B cell (primary cell): Measurements from ENCODE around the gene GPR137. TPM values are rescaled to one million over a fixed set of nuclear protein-coding genes. Genes with fewer than 3 reads are reported as not detected.

ENCODE experiments used
- ATAC-seq: fragments of 200-7000 bp; cut with Tn5 transposase; one replicate; pipeline ENCODE4 v1.10.0; 2021; ENCODE audit warnings: low read depth, mild to moderate bottlenecking, moderate number of reproducible peaks, moderate library complexity
- CTCF ChIA-PET: fragments of 350-600 bp; sonication (Branson Sonifier 250); formaldehyde crosslinking; loops from one replicate; lab custom pipeline; 2021; ENCODE audit warnings: antibody characterized with exemption, inconsistent platforms; lab: Charles Lee
- POLR2A ChIA-PET: fragments of 350-600 bp; sonication (Branson Sonifier 250); formaldehyde crosslinking; loops from one replicate; lab custom pipeline; 2021; ENCODE audit warnings: antibody characterized with exemption; lab: Charles Lee
- DNase-seq: peaks from one replicate; pipeline ENCODE4 v3.0.0; 2013
- H2AFZ ChIP-seq: 2 replicates; pipeline ENCODE4 v1.6.1; 2012; ENCODE audit warnings: mild to moderate bottlenecking, low read depth, low read length; ENCODE audit not compliant: insufficient read depth, poor library complexity, severe bottlenecking
- H3K27ac ChIP-seq, 2 donors: 1 replicate in 1 of 2; 2 replicates in 1 of 2; pipeline ENCODE4 v1.5.1; 2012 to 2013; ENCODE audit warnings: low read length in 2 of 2, mild to moderate bottlenecking in 2 of 2, moderate library complexity in 1 of 2
- H3K27me3 ChIP-seq, 4 experiments: fragments of 200-600 bp in 1 of 4; sonication (generic) in 1 of 4; replicated peaks in 1 of 4; 1 replicate in 2 of 4; 2 replicates in 2 of 4; pipeline versions ENCODE4 v1.6.1 to v1.7.0; 2013 to 2016; ENCODE audit warnings: low read length in 3 of 4, mild to moderate bottlenecking in 2 of 4, mixed read lengths in 1 of 4, moderate library complexity in 1 of 4; ENCODE audit not compliant: insufficient read depth in 4 of 4, control insufficient read depth in 3 of 4; ENCODE audit errors: control extremely low read depth in 1 of 4
- H3K36me3 ChIP-seq, 2 experiments: replicated peaks in 1 of 2; 1 replicate in 1 of 2; 2 replicates in 1 of 2; pipeline versions ENCODE4 v1.6.1 to v1.7.1; 2013; ENCODE audit warnings: low read length in 1 of 2; ENCODE audit not compliant: insufficient read depth in 2 of 2, control insufficient read depth in 1 of 2; ENCODE audit errors: control extremely low read depth in 1 of 2, extremely low read depth in 1 of 2
- H3K4me1 ChIP-seq, 2 donors: fragments of 200-600 bp in 1 of 2; sonication (generic) in 1 of 2; 1 replicate in 1 of 2; 2 replicates in 1 of 2; pipeline versions ENCODE4 v1.5.1 to v1.6.1; 2013 to 2017; ENCODE audit warnings: low read length in 2 of 2; ENCODE audit not compliant: control insufficient read depth in 2 of 2, insufficient read depth in 2 of 2
- H3K4me2 ChIP-seq: replicated peaks from 2 replicates; pipeline ENCODE3; 2012; ENCODE audit warnings: mild to moderate bottlenecking, low read depth, low read length; ENCODE audit not compliant: poor library complexity, severe bottlenecking
- H3K4me3 ChIP-seq, 5 experiments: fragments of 200-600 bp in 1 of 5; sonication (generic) in 1 of 5; 1 replicate in 3 of 5; 2 replicates in 2 of 5; pipeline versions ENCODE4 v1.5.1 to v1.7.0; 2011 to 2016; ENCODE audit warnings: low read length in 4 of 5, mild to moderate bottlenecking in 4 of 5, low read depth in 2 of 5, control low read depth in 1 of 5, moderate library complexity in 1 of 5; ENCODE audit not compliant: insufficient read depth in 1 of 5; ENCODE audit errors: control extremely low read depth in 1 of 5, extremely low read depth in 1 of 5
- H3K79me2 ChIP-seq: fragments of 200-600 bp; sonication (generic); one replicate; pipeline ENCODE4 v1.6.0; 2016; ENCODE audit warnings: low read length; ENCODE audit not compliant: control insufficient read depth, insufficient read depth
- H3K9ac ChIP-seq: fragments of 200-600 bp; sonication (generic); 2 replicates; pipeline ENCODE4 v1.6.1; 2017; ENCODE audit warnings: mild to moderate bottlenecking, low read length, moderate library complexity
- H3K9me3 ChIP-seq, 3 donors: one replicate each; pipeline versions ENCODE4 v1.6.1 to v1.7.1; 2013; ENCODE audit warnings: low read length in 2 of 3; ENCODE audit not compliant: control insufficient read depth in 2 of 3, insufficient read depth in 1 of 3; ENCODE audit errors: control extremely low read depth in 1 of 3
- H4K20me1 ChIP-seq: 2 replicates; pipeline ENCODE4 v1.6.0; 2012; ENCODE audit warnings: mild to moderate bottlenecking, low read length; ENCODE audit not compliant: insufficient read depth, control insufficient read depth, poor library complexity, severe bottlenecking
- H3K27ac Mint-ChIP-seq: one replicate; pipeline ENCODE4 v1.8.0; 2021; ENCODE audit warnings: mixed read lengths
- H3K27me3 Mint-ChIP-seq: one replicate; pipeline ENCODE4 v1.8.0; 2021; ENCODE audit warnings: mixed read lengths
- H3K4me1 Mint-ChIP-seq: one replicate; pipeline ENCODE4 v1.8.0; 2021; ENCODE audit warnings: mixed read lengths
- H3K4me3 Mint-ChIP-seq: one replicate; pipeline ENCODE4 v1.8.0; 2021; ENCODE audit warnings: mixed read lengths
- H3K9me3 Mint-ChIP-seq: one replicate; pipeline ENCODE4 v1.8.0; 2022; ENCODE audit warnings: mixed read lengths; ENCODE audit not compliant: insufficient read depth
- EZH2 ChIP-seq: IDR thresholded peaks from 2 replicates; pipeline ENCODE4 v1.6.1; 2012; ENCODE audit warnings: borderline replicate concordance, low read depth, mild to moderate bottlenecking, moderate library complexity, low read length; ENCODE audit not compliant: insufficient read depth, poor library complexity, severe bottlenecking
- WGBS: methylation state at CpG from one replicate; pipeline ENCODE4 v1.1.5; 2013; ENCODE audit warnings: missing lambda C conversion rate; ENCODE audit not compliant: insufficient coverage; 5-methylcytosine and 5-hydroxymethylcytosine counted together
- intact Hi-C: fragments of 100-400 bp; cut with micrococcal nuclease; formaldehyde crosslinking; loops from one replicate; pipeline ENCODE4 v1.10.0; 2022
- polyA plus RNA-seq: library from polyadenylated mRNA; depleted of rRNA; stranded (reverse); fragments of >200 nt; gene quantifications from 2 replicates; pipeline ENCODE4 v1.2.3, GENCODE V29; 2012
- total RNA-seq, 2 donors: library from RNA; stranded (reverse); fragments of 120-200 nt in 1 of 2; gene quantifications; 1 replicate in 1 of 2; 2 replicates in 1 of 2; pipeline versions ENCODE4 v1.2.3 to v1.2.4, GENCODE V29; 2013 to 2022
- TF ChIP-seq, protein P1 (sequence below): fragments of 200-600 bp; IDR thresholded peaks from one replicate; pipeline ENCODE4 v1.8.0; 2022; ENCODE audit warnings: antibody characterized with exemption, mild to moderate bottlenecking

Gene GPR137
- total and polyA plus RNA-seq, 2 donors (not counting 1 experiment from before 2014, with no cell fraction given): 49.9 to 66.1 TPM

DNA sequence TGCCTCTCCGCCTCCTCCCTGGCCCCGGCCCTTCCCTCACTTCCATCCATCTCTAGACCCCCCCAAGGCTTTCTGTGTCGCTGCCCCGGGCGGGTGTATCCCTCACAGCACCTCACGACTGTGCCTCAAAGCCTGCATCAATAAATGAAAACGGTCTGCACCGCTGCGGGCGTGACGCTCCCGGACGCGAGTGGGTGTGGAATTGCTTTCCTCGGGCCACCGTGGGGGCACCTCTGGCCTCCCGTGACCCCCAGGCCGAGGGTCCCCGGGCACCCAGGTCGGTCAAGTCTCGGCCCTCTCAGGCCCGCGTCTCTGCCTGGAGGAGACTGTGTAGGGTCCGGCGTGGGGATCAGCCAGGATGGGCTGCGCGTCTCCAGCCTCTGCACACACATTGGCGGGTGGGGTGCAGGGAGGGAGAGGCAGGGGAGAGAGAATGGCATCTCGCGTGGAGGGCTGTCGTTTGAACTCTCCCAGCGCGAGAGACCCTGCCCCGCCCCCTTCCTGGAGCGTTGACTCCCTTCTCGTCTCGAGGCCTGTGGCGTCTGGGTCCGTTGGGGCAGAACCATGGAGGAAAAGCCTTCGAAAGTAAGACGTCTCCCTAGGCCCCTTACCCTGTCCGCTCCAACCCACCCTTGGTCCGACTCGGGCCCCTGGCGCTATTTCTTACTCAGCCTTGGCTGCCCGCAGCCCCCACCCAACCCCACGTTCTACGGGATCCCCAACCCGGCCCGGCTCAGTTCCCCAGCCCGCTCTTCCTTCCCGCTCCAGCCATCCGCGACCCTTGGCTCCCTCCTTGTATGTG, 14.4 kb downstream of the GPR137 start, which contains the start of gene CATSPERZ:
TSS of gene CATSPERZ (plus strand) at position 512 of the 802 bp plus-strand sequence. CDS start at position 565, 53 bp downstream.
- Histone ChIP-seq H3K4me3 (peak within 1 kb of the TSS; percentile 5 to 52 (median 30)), H3K36me3 (no peaks in the 10 kb centered on the region), H3K9ac (peak within 1 kb of the TSS; percentile 54), H3K27ac (no peak within 1 kb of the TSS), H3K9me3 (peaks cover 0 to 31% (median 0%) of the 10 kb centered on the region in 3 donors), H2AFZ (peak within 1 kb of the TSS; percentile 33), H4K20me1 (peaks cover 16% of the 10 kb centered on the region), H3K4me1 (peaks cover 40 to 43% of the 10 kb centered on the region in 2 donors), H3K4me2 (peak within 1 kb of the TSS; percentile 85), H3K27me3 (peaks cover 0 to 76% (median 50%) of the 10 kb centered on the region in 4 experiments), H3K79me2 (no peaks in the 10 kb centered on the region)
- ChIA-PET POLR2A (interaction anchor here (0.8 kb wide), 1 partner anchor 14 kb away, joined by 5 read pairs; the partner anchor contains the start of gene GPR137), CTCF (interaction anchor here (0.7 to 5.8 kb wide), 25 partner anchors 10 to 463 kb away, joined by 3 to 243 read pairs (median 7); partner anchors contain the start of genes BAD, FERMT3, GPR137 and KCNK4)
- H3K9me3 Mint-ChIP-seq: no peaks in the 10 kb centered on the region
- intact Hi-C loops: loop anchor here (10.0 kb wide), 1 partner anchor 465 kb away; the partner anchor contains the start of gene MARK2
- DNase-seq: no peak
- H3K4me3 Mint-ChIP-seq: peak within 1 kb of the TSS; percentile 87
- H3K4me1 Mint-ChIP-seq: peaks cover 29% of the 10 kb centered on the region
- TF ChIP-seq EZH2: peak; percentile 38
- TF ChIP-seq, protein P1, sequence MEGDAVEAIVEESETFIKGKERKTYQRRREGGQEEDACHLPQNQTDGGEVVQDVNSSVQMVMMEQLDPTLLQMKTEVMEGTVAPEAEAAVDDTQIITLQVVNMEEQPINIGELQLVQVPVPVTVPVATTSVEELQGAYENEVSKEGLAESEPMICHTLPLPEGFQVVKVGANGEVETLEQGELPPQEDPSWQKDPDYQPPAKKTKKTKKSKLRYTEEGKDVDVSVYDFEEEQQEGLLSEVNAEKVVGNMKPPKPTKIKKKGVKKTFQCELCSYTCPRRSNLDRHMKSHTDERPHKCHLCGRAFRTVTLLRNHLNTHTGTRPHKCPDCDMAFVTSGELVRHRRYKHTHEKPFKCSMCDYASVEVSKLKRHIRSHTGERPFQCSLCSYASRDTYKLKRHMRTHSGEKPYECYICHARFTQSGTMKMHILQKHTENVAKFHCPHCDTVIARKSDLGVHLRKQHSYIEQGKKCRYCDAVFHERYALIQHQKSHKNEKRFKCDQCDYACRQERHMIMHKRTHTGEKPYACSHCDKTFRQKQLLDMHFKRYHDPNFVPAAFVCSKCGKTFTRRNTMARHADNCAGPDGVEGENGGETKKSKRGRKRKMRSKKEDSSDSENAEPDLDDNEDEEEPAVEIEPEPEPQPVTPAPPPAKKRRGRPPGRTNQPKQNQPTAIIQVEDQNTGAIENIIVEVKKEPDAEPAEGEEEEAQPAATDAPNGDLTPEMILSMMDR: no peak
- H3K27ac Mint-ChIP-seq: peak within 1 kb of the TSS; percentile 50
- peaks cover 44% of the 10 kb centered on the region for H3K27me3 Mint-ChIP-seq
- WGBS: 4% methylated on average over 48 of the region's 54 CpGs
- ATAC-seq: no peak
